A549 (cell line): Measurements from ENCODE around the gene ZCWPW1. TPM values are rescaled to one million over a fixed set of nuclear protein-coding genes. Genes with fewer than 3 reads are reported as not detected.

Experiments
- ATAC-seq, 2 experiments: fragments of 200-7000 bp in 1 of 2; fragments of >200 bp in 1 of 2; cut with Nextera tagmentation in 1 of 2; cut with Tn5 transposase in 1 of 2; 3 replicates each; pipeline versions ENCODE4 v1.8.0 to v1.9.1; 2018 to 2020; ENCODE audit warnings: mild to moderate bottlenecking in 1 of 2, moderate library complexity in 1 of 2
- CTCF ChIA-PET: fragments of 300-600 bp; sonication (Branson Sonifier 250); formaldehyde crosslinking; extraction: SDS; loops from one replicate; lab custom pipeline; 2021; ENCODE audit warnings: antibody characterized with exemption, inconsistent platforms; lab: Yijun Ruan, JAX
- POLR2A ChIA-PET: fragments of 350-600 bp; formaldehyde crosslinking; extraction: SDS; loops from one replicate; lab custom pipeline; 2021; ENCODE audit warnings: antibody characterized with exemption, inconsistent platforms; lab: Yijun Ruan, JAX
- DNase-seq, 2 experiments: peaks; one replicate each; pipeline versions ENCODE4 v3.0.0 to v3.0.0-alpha.2; 2011 to 2016; ENCODE audit warnings: low read depth in 1 of 2, low spot score in 1 of 2
- FAIRE-seq: peaks from 2 replicates; lab custom pipeline; 2011; peaks lifted over from hg19 to GRCh38; lab: Jason Lieb, UNC
- H3K27ac ChIP-seq, 2 experiments: fragments of >200 bp; sonication (Bioruptor Twin); formaldehyde crosslinking; 3 replicates each; pipeline ENCODE4 v1.5.1; 2016 to 2017
- H3K4me1 ChIP-seq: fragments of >200 bp; sonication (Bioruptor Twin); formaldehyde crosslinking; 3 replicates; pipeline ENCODE4 v1.6.1; 2016
- H3K4me2 ChIP-seq: fragments of >200 bp; sonication (Bioruptor Twin); formaldehyde crosslinking; 3 replicates; pipeline ENCODE4 v1.6.1; 2016
- H3K4me3 ChIP-seq: fragments of >200 bp; sonication (Bioruptor Twin); formaldehyde crosslinking; 3 replicates; pipeline ENCODE4 v1.5.1; 2016
- H3K9me3 ChIP-seq: fragments of >200 bp; sonication (Bioruptor Twin); formaldehyde crosslinking; 3 replicates; pipeline ENCODE4 v1.6.1; 2016
- ATOH8 ChIP-seq: fragments of 250-450 bp; sonication (Bioruptor Pico); IDR thresholded peaks from 2 replicates; pipeline ENCODE4 v1.5.0; 2020; ENCODE audit warnings: low read depth, mild to moderate bottlenecking, moderate library complexity
- BHLHE40 ChIP-seq: IDR thresholded peaks from 2 replicates; pipeline ENCODE4 v1.6.1; 2012; ENCODE audit warnings: low read depth, low read length, inconsistent platforms
- CEBPB ChIP-seq, 2 experiments: fragments of >200 bp in 1 of 2; sonication (Bioruptor Twin) in 1 of 2; formaldehyde crosslinking in 1 of 2; IDR thresholded peaks; 2 replicates each; pipeline ENCODE4 v1.6.1; 2012 to 2016
- CHD2 ChIP-seq: fragments of 150-350 bp; IDR thresholded peaks from 2 replicates; pipeline ENCODE4 v1.6.1; 2014; ENCODE audit warnings: low read length; ENCODE audit not compliant: partially characterized antibody
- CHD4 ChIP-seq: fragments of 200-600 bp; sonication (generic); IDR thresholded peaks from 2 replicates; pipeline ENCODE4 v1.6.1; 2016; ENCODE audit warnings: antibody characterized with exemption, mild to moderate bottlenecking, borderline replicate concordance
- E2F6 ChIP-seq: IDR thresholded peaks from 2 replicates; pipeline ENCODE4 v1.6.1; 2012; ENCODE audit warnings: low read depth, borderline replicate concordance
- EHMT2 ChIP-seq: fragments of 200-600 bp; sonication (generic); IDR thresholded peaks from 2 replicates; pipeline ENCODE4 v1.6.1; 2016; ENCODE audit warnings: antibody characterized with exemption, low read depth, mild to moderate bottlenecking, moderate library complexity
- EP300 ChIP-seq, 2 experiments: fragments of >200 bp; sonication (Bioruptor Twin); formaldehyde crosslinking; IDR thresholded peaks; 2 replicates in 1 of 2; 3 replicates in 1 of 2; pipeline ENCODE4 v1.6.1; 2016 to 2017
- MAFK ChIP-seq: fragments of 450-650 bp; IDR thresholded peaks from 2 replicates; pipeline ENCODE4 v1.6.1; 2014; ENCODE audit not compliant: partially characterized antibody
- MAZ ChIP-seq: fragments of 150-350 bp; IDR thresholded peaks from 2 replicates; pipeline ENCODE4 v1.6.1; 2014; ENCODE audit warnings: antibody characterized with exemption, low read depth, low read length, borderline replicate concordance
- NFE2L2 ChIP-seq: fragments of 150-350 bp; conservative IDR thresholded peaks from 2 replicates; pipeline ENCODE4 v1.6.1; 2014; ENCODE audit warnings: low read length
- NR3C1 ChIP-seq: fragments of >200 bp; sonication (Bioruptor Twin); formaldehyde crosslinking; IDR thresholded peaks from 3 replicates; pipeline ENCODE4 v1.6.1; 2017
- TFCP2L1 ChIP-seq: fragments of 250-450 bp; sonication (Bioruptor Pico); IDR thresholded peaks from 2 replicates; pipeline ENCODE4 v1.5.0; 2021; ENCODE audit warnings: mild to moderate bottlenecking
- USF2 ChIP-seq: fragments of 450-650 bp; IDR thresholded peaks from 2 replicates; pipeline ENCODE4 v1.6.1; 2014; ENCODE audit warnings: antibody characterized with exemption
- ZFP36 ChIP-seq: fragments of 450-650 bp; IDR thresholded peaks from 2 replicates; pipeline ENCODE4 v1.6.1; 2014; ENCODE audit warnings: borderline replicate concordance; ENCODE audit not compliant: partially characterized antibody
- ZNF302 ChIP-seq: fragments of 250-450 bp; sonication (Bioruptor Pico); IDR thresholded peaks from 2 replicates; pipeline ENCODE4 v1.9.0; 2021; ENCODE audit warnings: inconsistent platforms, mild to moderate bottlenecking, moderate library complexity
- ZSCAN20 ChIP-seq: fragments of 250-450 bp; sonication (Bioruptor Pico); IDR thresholded peaks from 2 replicates; pipeline ENCODE4 v1.8.0; 2022; ENCODE audit warnings: mild to moderate bottlenecking, moderate library complexity
- WGBS: methylation state at CpG from one replicate; pipeline ENCODE4 v1.1.6; 2017; ENCODE audit errors: missing lambda C conversion rate; 5-methylcytosine and 5-hydroxymethylcytosine counted together
- polyA plus RNA-seq, 4 experiments: library from polyadenylated mRNA; depleted of rRNA in 3 of 4; stranded (reverse); fragments of >200 nt; fragmentation: RNase III in 1 of 4; extraction: RNeasy Plus Mini Kit Qiagen cat#74134 plus additional on column Dnase treatment in 1 of 4; gene quantifications; 2 replicates in 3 of 4; 3 replicates in 1 of 4; pipeline ENCODE4 v1.2.3, GENCODE V29; 2011 to 2017

The ZCWPW1 gene
- polyA plus RNA-seq, 2 of the 4 experiments (the other 2 are of a cell fraction), result 2.0 to 4.2 TPM

GRCh38 chr7:100444311-100445278 lies 16.1 kb upstream of the ZCWPW1 start:
- peaks cover 10% of the 10 kb centered on the region; the same call in 2 of the 3 replicates for H3K4me1 ChIP-seq
- TF ChIP-seq NFE2L2 (no peak), TFCP2L1 (CRISPR knock-in tag) (no peak), USF2 (peak; percentile 50), MAFK (peak; percentile 10), CHD2 (no peak), CEBPB (IDR thresholded peaks at IDR 0.05) (no peak), ZSCAN20 (CRISPR knock-in tag) (no peak), ZFP36 (peak; percentile 81), BHLHE40 (peak; percentile 13; the same call in 1 of the 2 replicates)
- TF ChIP-seq, all 56 proteins: peak for 4
- 62% methylated on average over 12 of the region's 14 CpGs for WGBS
- no peaks in the 10 kb centered on the region for H3K9me3 ChIP-seq
- CTCF ChIA-PET, result interaction anchor here (0.5 to 1.8 kb wide), 7 partner anchors 17 to 711 kb away, joined by 3 to 5 read pairs (median 3); no protein-coding TSS in a partner anchor
- POLR2A ChIA-PET, result interaction anchor here (0.5 to 1.0 kb wide), 3 partner anchors 8 to 16 kb away, joined by 3 to 11 read pairs (median 4); partner anchors contain the start of genes MEPCE and ZCWPW1
- no peak overlapping the region for H3K4me3 ChIP-seq
- H3K27ac ChIP-seq, result peak overlapping the region in 1 of 2 experiments; percentile 63; a peak in 3 of 6 replicates
- DNase-seq (peak in 1 of 2 experiments; percentile 43), ATAC-seq (peak; percentile 36 to 58), FAIRE-seq (no peak)
- H3K4me2 ChIP-seq, result 0 out of 3 replicates have a peak overlapping the region, but pooled peaks have one; percentile 9

GRCh38 chr7:100443096-100443840 lies 14.8 kb upstream of the ZCWPW1 start:
- Histone ChIP-seq H3K27ac (no peak overlapping the region), H3K4me2 (no peak overlapping the region), H3K9me3 (no peaks in the 10 kb centered on the region), H3K4me1 (peaks cover 10% of the 10 kb centered on the region; the same call in 2 of the 3 replicates), H3K4me3 (no peak overlapping the region)
- TF ChIP-seq BHLHE40 (no peak), NR3C1 (no peak), EP300 (IDR thresholded peaks at IDR 0.05) (no peak), E2F6 (no peak), ZNF302 (CRISPR knock-in tag) (no peak), CHD4 (no peak), MAZ (no peak), EHMT2 (no peak), ATOH8 (CRISPR knock-in tag) (no peak), MAFK (no peak)
- FAIRE-seq (no peak), ATAC-seq (no peak), DNase-seq (no peak)
- ChIA-PET CTCF (interaction anchor here (0.6 to 1.8 kb wide), 6 partner anchors 7 to 145 kb away, joined by 3 to 5 read pairs (median 4); no protein-coding TSS in a partner anchor), POLR2A (no interaction called here)
- 87% methylated on average over 9 of the region's 9 CpGs for WGBS
